HG02870 (cell line): ENCODE measurements around the gene SOCS4.

Experiments used
- ATAC-seq: cut with Tn5 transposase; IDR thresholded peaks from one replicate; pipeline ENCODE4 v1.9.1; 2021; ENCODE audit warnings: mild to moderate bottlenecking, moderate library complexity; ENCODE audit not compliant: unreplicated experiment

SOCS4 gene

DNA sequence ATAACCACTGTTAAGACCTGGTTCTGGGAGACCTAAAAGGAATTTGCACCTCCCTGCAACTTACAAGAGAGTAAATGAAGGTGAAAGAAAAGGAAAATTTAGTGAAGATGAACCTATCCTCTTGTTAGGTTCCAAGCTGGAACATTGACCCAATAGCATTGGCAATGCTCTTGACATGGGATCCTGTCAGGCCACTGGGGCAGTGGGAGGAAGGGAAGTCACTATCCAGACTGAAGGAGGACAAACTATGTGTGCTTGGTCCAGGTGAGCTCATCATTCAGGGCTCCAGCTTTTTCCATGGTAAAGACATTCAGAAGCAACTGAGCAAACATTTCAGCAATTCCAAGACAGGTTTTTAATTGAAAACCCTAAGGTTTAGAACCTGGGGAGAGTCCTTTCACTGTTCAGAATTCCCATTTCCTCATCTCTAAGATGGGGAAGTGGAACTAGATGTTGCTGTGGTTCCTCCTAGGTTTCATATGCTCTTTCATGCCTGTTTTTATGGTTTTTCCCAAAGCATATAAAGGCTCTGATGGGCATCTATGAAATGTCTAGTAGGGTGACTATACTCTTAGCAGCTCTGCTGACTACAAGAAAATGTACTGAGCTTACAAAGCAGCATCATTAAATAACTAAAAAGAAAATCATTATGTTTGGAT lies 57.5 kb downstream of the SOCS4 start:
- ATAC-seq: no peak

GRCh38 chr14:55085060-55085660 lies 58.1 kb downstream of the SOCS4 start:
- no peak for ATAC-seq

- no peak for ATAC-seq
Observed at GRCh38 chr14:55086938-55087337, 59.9 kb downstream of the SOCS4 start.

DNA sequence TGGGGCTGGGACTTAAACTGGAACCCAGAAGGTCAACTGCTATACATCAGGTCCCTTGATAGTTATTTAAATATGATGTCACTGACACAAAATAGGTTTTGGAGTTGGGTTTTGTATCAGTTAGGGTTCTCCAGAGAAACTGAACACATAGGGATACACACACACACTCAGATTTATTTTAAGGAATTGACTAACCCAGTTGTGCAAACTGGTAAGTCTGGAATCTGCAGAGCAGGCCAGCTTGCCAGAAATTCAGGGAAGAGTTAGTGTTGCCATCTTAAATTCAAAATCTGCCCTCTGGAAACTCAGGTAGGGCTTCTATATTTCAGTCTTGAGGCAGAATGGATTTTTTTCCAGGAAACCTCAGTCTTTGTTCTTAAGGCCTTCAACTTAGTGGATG lies 61.3 kb downstream of the SOCS4 start:
- no peak for ATAC-seq

GRCh38 chr14:55092341-55092740 lies 65.3 kb downstream of the SOCS4 start:
- no peak for ATAC-seq

DNA sequence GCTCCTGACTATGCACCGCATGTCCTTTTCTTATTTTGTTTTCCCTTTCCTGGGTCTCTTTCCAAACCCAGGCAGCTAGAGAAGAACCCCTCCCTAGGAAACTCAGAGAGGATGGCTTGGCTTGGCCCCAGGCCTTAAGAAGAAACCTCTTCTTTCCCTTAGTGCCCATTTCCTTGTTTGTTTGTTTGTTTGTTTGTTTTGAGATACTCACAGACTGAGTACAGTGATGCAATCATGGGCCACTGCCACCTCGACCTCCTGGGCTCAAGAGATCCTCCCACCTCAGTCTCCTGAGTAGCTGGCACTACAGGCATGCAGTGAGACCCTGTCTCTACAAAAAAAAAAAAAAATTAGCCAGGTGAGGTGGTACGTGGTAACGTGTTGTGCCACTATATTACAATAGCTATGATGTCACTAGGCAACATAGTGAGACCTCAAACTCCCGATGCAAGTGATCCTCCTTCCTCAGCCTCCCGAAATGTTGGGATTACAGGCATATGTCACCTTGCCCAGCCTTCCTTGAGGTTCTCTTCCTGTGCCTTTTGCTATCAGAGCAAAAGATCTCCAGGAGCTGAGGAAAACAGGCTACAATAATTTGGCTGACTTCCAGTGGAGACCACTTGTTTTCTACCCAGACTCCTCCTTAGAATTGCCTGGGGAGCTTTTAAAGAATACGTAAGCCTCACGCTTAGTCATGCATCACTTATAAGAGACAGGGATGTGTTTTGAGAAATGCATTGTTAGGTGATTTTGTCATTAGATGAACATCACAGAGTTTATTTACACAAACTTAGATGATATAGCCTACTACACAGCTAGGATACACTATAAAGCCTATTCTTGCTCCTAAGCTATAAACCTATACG lies 67.5 kb downstream of the SOCS4 start:
- ATAC-seq: no peak

- peak; percentile 68 for ATAC-seq
Observed at GRCh38 chr14:55097881-55098560, 71.0 kb downstream of the SOCS4 start.

DNA sequence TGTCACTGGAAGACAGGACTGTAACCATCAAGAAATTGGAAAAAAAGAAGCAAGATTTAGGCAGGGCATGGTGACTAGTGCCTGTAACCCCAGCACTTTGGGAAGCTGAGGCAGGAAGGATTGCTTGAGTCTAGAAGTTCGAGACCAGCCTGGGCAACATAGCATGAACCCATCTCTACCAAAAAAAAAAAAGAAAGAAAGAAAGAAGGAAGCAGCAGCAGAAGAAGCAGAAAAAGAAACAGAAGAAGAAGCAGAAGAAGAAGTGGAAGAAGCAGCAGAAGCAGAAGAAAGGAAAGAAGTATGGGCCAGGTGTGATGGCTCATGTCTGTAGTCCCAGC lies 71.5 kb downstream of the SOCS4 start:
- no peak for ATAC-seq
